Measurements from ENCODE around the gene MLNR.

MLNR gene, protein sequence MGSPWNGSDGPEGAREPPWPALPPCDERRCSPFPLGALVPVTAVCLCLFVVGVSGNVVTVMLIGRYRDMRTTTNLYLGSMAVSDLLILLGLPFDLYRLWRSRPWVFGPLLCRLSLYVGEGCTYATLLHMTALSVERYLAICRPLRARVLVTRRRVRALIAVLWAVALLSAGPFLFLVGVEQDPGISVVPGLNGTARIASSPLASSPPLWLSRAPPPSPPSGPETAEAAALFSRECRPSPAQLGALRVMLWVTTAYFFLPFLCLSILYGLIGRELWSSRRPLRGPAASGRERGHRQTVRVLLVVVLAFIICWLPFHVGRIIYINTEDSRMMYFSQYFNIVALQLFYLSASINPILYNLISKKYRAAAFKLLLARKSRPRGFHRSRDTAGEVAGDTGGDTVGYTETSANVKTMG

GRCh38 chr13:49220036-49220855 is at the start of gene MLNR:
Gene MLNR (plus strand): TSS chr13:49220338. CDS start chr13:49220338, 0 bp downstream.
- H3K9ac ChIP-seq (ENCODE audit: low read depth, low read length), result no peak within 1 kb of the TSS
- peaks cover 92% of the 10 kb centered on the region for H3K27me3 ChIP-seq (ENCODE audit: control insufficient read depth, insufficient read depth, low read length)
- no peaks in the 10 kb centered on the region for H3K36me3 ChIP-seq (ENCODE audit: control insufficient read depth, insufficient read depth, low read length)
- H3K9me3 ChIP-seq (ENCODE audit: control insufficient read depth, insufficient read depth, low read length), result no peaks in the 10 kb centered on the region
- H3K27ac ChIP-seq (ENCODE audit: low read depth, low read length), result no peak within 1 kb of the TSS
- peaks cover 10% of the 10 kb centered on the region for H3K4me1 ChIP-seq (ENCODE audit: control insufficient read depth, insufficient read depth, low read length)
- peak within 1 kb of the TSS; percentile 55 for H3K4me3 ChIP-seq (ENCODE audit: low read depth, low read length)

- peaks cover 59% of the 10 kb centered on the region for H3K36me3 ChIP-seq (ENCODE audit: control insufficient read depth, insufficient read depth, low read length)
- no peaks in the 10 kb centered on the region for H3K4me1 ChIP-seq (ENCODE audit: control insufficient read depth, insufficient read depth, low read length)
- no peak overlapping the region for H3K9ac ChIP-seq (ENCODE audit: low read depth, low read length)
- H3K27me3 ChIP-seq (ENCODE audit: control insufficient read depth, insufficient read depth, low read length), result no peaks in the 10 kb centered on the region
- no peak overlapping the region for H3K4me3 ChIP-seq (ENCODE audit: low read depth, low read length)
- H3K27ac ChIP-seq (ENCODE audit: low read depth, low read length), result no peak overlapping the region
- H3K9me3 ChIP-seq (ENCODE audit: control insufficient read depth, insufficient read depth, low read length), result no peaks in the 10 kb centered on the region
These were observed 48.8 kb upstream of the MLNR start for GRCh38 chr13:49171359-49171758.

GRCh38 chr13:49183672-49184325 is 36.3 kb upstream of the MLNR start:
- Histone ChIP-seq H3K9me3 (ENCODE audit: control insufficient read depth, insufficient read depth, low read length) (no peaks in the 10 kb centered on the region), H3K4me1 (ENCODE audit: control insufficient read depth, insufficient read depth, low read length) (peaks cover 21% of the 10 kb centered on the region), H3K36me3 (ENCODE audit: control insufficient read depth, insufficient read depth, low read length) (peaks cover 63% of the 10 kb centered on the region), H3K4me3 (ENCODE audit: low read depth, low read length) (no peak overlapping the region), H3K27ac (ENCODE audit: low read depth, low read length) (peak overlapping the region; percentile 56), H3K9ac (ENCODE audit: low read depth, low read length) (no peak overlapping the region), H3K27me3 (ENCODE audit: control insufficient read depth, insufficient read depth, low read length) (no peaks in the 10 kb centered on the region)

- H3K9ac ChIP-seq (ENCODE audit: low read depth, low read length), result no peak overlapping the region
- no peaks in the 10 kb centered on the region for H3K27me3 ChIP-seq (ENCODE audit: control insufficient read depth, insufficient read depth, low read length)
- H3K9me3 ChIP-seq (ENCODE audit: control insufficient read depth, insufficient read depth, low read length), result no peaks in the 10 kb centered on the region
- H3K27ac ChIP-seq (ENCODE audit: low read depth, low read length), result peak overlapping the region; percentile 56
- peaks cover 61% of the 10 kb centered on the region for H3K36me3 ChIP-seq (ENCODE audit: control insufficient read depth, insufficient read depth, low read length)
- peaks cover 21% of the 10 kb centered on the region for H3K4me1 ChIP-seq (ENCODE audit: control insufficient read depth, insufficient read depth, low read length)
- H3K4me3 ChIP-seq (ENCODE audit: low read depth, low read length), result no peak overlapping the region
These were observed 35.5 kb upstream of the MLNR start for GRCh38 chr13:49184621-49185020.

DNA sequence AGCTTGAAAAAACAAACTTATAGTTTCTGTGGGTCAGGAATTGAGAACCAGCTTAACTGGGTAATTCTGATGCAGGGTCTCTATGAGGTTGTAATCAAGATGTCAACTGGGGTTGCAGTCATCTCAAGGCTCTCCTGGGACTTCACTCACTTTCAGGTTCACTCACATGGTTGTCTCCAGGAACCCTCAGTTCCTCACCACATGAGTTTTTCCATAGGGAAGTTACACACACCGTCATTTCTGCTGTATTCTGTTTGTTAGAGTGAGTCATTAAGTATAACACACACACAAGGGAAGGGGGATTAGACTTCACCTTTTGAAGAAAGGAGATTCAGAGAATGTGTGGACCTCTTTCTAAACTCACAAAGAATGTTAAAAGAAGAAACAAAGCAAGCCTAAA is 34.9 kb upstream of the MLNR start:
- Histone ChIP-seq H3K27ac (ENCODE audit: low read depth, low read length) (peak overlapping the region; percentile 67), H3K4me3 (ENCODE audit: low read depth, low read length) (no peak overlapping the region), H3K27me3 (ENCODE audit: control insufficient read depth, insufficient read depth, low read length) (no peaks in the 10 kb centered on the region), H3K36me3 (ENCODE audit: control insufficient read depth, insufficient read depth, low read length) (peaks cover 57% of the 10 kb centered on the region), H3K4me1 (ENCODE audit: control insufficient read depth, insufficient read depth, low read length) (peaks cover 21% of the 10 kb centered on the region), H3K9ac (ENCODE audit: low read depth, low read length) (no peak overlapping the region), H3K9me3 (ENCODE audit: control insufficient read depth, insufficient read depth, low read length) (no peaks in the 10 kb centered on the region)

DNA sequence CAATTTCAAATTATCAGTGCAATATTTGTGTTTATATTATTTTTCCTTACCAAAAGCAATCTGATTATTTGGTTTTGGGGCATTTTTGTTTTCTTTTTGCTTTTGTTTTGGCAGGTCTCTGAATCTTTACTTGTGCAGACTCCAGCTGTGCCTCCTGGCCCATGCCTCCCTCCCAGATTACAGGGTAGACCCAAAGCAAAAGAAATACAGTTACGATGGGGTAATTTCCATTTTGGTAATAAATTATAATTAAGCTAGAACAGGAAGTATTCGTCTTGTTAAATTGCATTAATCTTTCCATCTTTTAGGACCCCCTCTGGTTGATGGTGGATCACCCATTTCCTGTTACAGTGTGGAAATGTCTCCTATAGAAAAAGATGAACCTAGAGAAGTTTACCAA is 29.2 kb upstream of the MLNR start:
- Histone ChIP-seq H3K27ac (ENCODE audit: low read depth, low read length) (no peak overlapping the region), H3K4me1 (ENCODE audit: control insufficient read depth, insufficient read depth, low read length) (no peaks in the 10 kb centered on the region), H3K4me3 (ENCODE audit: low read depth, low read length) (no peak overlapping the region), H3K36me3 (ENCODE audit: control insufficient read depth, insufficient read depth, low read length) (peaks cover 87% of the 10 kb centered on the region), H3K27me3 (ENCODE audit: control insufficient read depth, insufficient read depth, low read length) (no peaks in the 10 kb centered on the region), H3K9ac (ENCODE audit: low read depth, low read length) (no peak overlapping the region), H3K9me3 (ENCODE audit: control insufficient read depth, insufficient read depth, low read length) (no peaks in the 10 kb centered on the region)

DNA sequence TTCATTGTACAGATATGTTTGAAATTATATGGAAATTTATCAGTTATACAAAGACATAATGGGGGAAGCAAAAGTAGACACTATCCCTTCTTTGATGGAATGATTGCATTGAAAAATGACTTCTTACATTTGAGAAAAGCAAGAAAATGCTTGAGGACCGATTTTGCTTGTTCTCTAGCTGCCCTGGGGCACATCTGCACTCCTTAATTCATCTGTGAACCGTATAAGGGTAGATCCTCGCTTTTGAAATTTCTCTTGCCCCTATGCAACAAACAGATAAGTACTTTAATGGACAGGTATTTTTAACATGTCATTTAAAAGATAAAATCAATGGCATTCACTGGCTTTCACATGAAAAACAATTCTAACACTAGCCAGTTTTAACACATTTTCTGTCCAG is 13.5 kb upstream of the MLNR start:
- H3K27ac ChIP-seq (ENCODE audit: low read depth, low read length), result no peak overlapping the region
- no peaks in the 10 kb centered on the region for H3K27me3 ChIP-seq (ENCODE audit: control insufficient read depth, insufficient read depth, low read length)
- no peak overlapping the region for H3K9ac ChIP-seq (ENCODE audit: low read depth, low read length)
- H3K36me3 ChIP-seq (ENCODE audit: control insufficient read depth, insufficient read depth, low read length), result peaks cover 76% of the 10 kb centered on the region
- no peaks in the 10 kb centered on the region for H3K4me1 ChIP-seq (ENCODE audit: control insufficient read depth, insufficient read depth, low read length)
- H3K9me3 ChIP-seq (ENCODE audit: control insufficient read depth, insufficient read depth, low read length), result no peaks in the 10 kb centered on the region
- H3K4me3 ChIP-seq (ENCODE audit: low read depth, low read length), result no peak overlapping the region

DNA sequence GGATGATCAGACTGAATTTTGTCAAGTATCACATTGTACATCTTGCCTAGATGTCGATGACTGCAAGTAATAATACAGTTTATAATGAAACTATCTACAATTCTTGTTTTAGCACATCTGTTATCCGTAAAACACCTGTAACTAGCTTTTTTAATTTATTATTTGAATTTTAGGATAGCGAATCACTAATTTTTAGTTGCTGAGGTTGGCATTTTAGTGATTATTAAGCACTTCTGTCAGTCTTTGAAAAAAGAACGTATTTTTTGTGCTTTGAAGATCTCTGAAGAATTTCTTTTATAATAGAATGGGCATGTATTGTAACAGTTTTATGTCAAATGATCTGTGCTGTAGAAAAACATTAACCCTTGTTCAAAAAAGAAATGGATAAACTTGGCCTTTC is 11.5 kb upstream of the MLNR start:
- H3K36me3 ChIP-seq (ENCODE audit: control insufficient read depth, insufficient read depth, low read length), result peaks cover 56% of the 10 kb centered on the region
- H3K9me3 ChIP-seq (ENCODE audit: control insufficient read depth, insufficient read depth, low read length), result no peaks in the 10 kb centered on the region
- no peak overlapping the region for H3K27ac ChIP-seq (ENCODE audit: low read depth, low read length)
- no peaks in the 10 kb centered on the region for H3K4me1 ChIP-seq (ENCODE audit: control insufficient read depth, insufficient read depth, low read length)
- no peaks in the 10 kb centered on the region for H3K27me3 ChIP-seq (ENCODE audit: control insufficient read depth, insufficient read depth, low read length)
- no peak overlapping the region for H3K4me3 ChIP-seq (ENCODE audit: low read depth, low read length)
- H3K9ac ChIP-seq (ENCODE audit: low read depth, low read length), result no peak overlapping the region

DNA sequence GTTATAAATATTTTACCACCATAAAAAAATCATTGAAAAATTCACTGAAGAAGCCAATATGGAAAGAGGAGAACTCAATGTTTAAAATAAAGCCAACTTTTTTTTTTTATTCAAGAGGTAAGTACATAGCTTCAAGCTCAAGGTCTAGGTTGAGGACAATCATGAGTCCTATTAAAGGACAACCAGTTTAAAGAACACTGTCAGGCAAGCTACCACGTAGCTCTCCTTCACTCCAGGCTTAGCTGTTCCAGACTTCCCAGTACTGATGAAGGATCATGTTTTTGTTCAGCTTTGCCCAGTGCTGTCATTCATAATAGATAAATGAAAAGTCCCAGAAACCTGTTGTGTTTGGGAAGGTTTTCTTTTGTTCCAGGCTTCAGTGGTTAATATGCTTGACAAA is 10.0 kb upstream of the MLNR start:
- Histone ChIP-seq H3K9ac (ENCODE audit: low read depth, low read length) (no peak overlapping the region), H3K4me1 (ENCODE audit: control insufficient read depth, insufficient read depth, low read length) (0 out of 2 replicates have a peak, but pooled peaks cover 8% of the 10 kb centered on the region), H3K4me3 (ENCODE audit: low read depth, low read length) (no peak overlapping the region), H3K27me3 (ENCODE audit: control insufficient read depth, insufficient read depth, low read length) (no peaks in the 10 kb centered on the region), H3K27ac (ENCODE audit: low read depth, low read length) (no peak overlapping the region), H3K9me3 (ENCODE audit: control insufficient read depth, insufficient read depth, low read length) (no peaks in the 10 kb centered on the region), H3K36me3 (ENCODE audit: control insufficient read depth, insufficient read depth, low read length) (peaks cover 41% of the 10 kb centered on the region)

GRCh38 chr13:49210669-49211068 is 9.5 kb upstream of the MLNR start:
- no peak overlapping the region for H3K4me3 ChIP-seq (ENCODE audit: low read depth, low read length)
- no peaks in the 10 kb centered on the region for H3K9me3 ChIP-seq (ENCODE audit: control insufficient read depth, insufficient read depth, low read length)
- no peaks in the 10 kb centered on the region for H3K27me3 ChIP-seq (ENCODE audit: control insufficient read depth, insufficient read depth, low read length)
- 0 out of 2 replicates have a peak, but pooled peaks cover 8% of the 10 kb centered on the region for H3K4me1 ChIP-seq (ENCODE audit: control insufficient read depth, insufficient read depth, low read length)
- H3K9ac ChIP-seq (ENCODE audit: low read depth, low read length), result no peak overlapping the region
- H3K27ac ChIP-seq (ENCODE audit: low read depth, low read length), result no peak overlapping the region
- H3K36me3 ChIP-seq (ENCODE audit: control insufficient read depth, insufficient read depth, low read length), result peaks cover 36% of the 10 kb centered on the region

All from HUES48 (cell line).